Measurements from ENCODE around the gene ANKRD6. TPM values are rescaled to one million over a fixed set of nuclear protein-coding genes. Genes with fewer than 3 reads are reported as not detected.

Gene ANKRD6
- total RNA-seq, 1 experiment from 2014 or later = 22.1 TPM

DNA sequence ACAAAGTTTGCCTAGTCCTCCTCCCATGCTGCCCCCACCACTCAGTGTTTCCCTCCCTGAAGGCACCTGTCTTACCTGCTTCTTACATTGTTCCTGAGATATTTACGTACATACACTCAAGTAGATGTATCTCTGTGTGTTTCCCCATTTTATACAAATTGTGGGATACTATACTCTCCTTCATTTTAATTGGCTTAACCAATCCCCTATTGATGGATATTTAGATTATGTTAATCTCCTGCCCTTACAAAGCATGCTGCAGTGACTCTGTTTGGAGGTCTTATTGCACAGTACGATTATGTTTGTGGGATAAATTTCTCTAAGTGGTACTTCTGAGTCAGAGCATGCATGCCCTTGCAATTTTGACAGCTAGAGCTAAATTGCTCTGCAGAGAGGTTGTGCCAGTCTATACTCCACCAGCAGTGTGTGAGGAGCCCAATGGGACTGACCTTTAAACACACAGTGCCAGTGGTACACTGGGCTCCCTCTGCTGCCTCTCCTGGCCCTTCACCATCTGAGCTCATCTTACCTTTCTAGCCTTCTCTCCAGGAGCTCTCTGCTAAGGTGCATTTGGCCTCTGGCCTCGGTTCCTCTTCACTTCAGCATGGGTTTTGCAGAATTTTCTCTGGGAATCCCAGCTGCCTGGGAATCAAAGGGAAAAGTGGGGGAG is 148.2 kb downstream of the ANKRD6 start:
- in situ Hi-C loops (cut with HindIII; ENCODE audit: low sequenced_read_pairs) = no loop called here

DNA sequence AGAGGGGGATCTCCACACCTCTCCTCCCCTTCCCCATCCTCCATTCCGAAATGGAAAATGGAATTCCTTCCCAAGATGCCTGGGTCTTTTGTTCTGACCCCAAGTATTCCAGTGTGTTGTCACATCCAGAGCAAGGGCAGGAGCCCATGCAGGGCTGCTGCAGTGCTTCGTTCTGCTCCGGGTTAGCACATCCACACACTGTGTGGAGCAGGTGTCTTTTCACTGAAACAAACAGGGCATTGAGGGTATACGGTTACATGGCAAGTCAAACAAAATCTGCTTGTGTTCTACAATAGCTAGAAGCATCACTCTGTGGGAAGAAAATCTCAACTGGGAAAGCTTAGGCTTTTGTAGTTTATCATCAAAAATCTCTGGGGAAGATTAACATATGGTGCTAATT is 148.7 kb downstream of the ANKRD6 start:
- in situ Hi-C loops (cut with HindIII; ENCODE audit: low sequenced_read_pairs) = no loop called here
- no peak for DNase-seq (ENCODE audit: low spot score)

More for the DNA sequence above, 148.2 kb downstream of the ANKRD6 start:
- DNase-seq (ENCODE audit: low spot score) = no peak

DNA sequence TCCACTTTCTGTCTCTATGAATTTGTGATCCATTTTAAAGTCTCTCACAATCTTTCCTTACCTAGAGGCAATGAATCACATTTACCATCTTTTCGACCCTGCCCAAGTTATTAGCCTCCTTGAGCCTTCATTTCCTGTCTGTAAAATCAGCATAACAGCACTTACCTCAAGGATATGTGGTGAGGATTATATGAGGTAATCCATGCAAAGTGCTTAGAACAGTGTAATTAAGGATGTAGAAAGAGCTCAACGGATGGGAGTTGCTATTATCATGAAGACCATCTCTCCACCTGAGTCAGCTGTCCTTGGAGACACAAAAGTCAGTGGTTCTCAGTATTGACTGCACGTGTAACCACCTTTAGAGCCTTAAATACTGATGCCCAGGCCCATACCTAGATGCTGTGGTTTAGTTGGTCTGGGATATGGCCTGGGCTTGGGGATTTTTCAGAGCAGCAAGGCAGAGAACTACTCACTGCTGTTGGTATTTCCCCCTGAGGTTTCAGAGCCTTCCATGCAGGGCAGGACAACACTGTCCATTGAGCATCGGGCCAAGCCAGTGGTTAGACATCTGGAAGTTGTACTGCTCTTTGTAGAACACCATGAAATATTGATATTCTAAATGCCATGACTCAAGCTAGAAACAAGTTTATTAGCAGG is 149.8 kb downstream of the ANKRD6 start:
- in situ Hi-C loops (cut with HindIII; ENCODE audit: low sequenced_read_pairs) = no loop called here
- DNase-seq (ENCODE audit: low spot score) = no peak

- in situ Hi-C loops (cut with HindIII; ENCODE audit: low sequenced_read_pairs) = no loop called here
- DNase-seq (ENCODE audit: low spot score) = no peak
Observed at GRCh38 chr6:89583559-89583958, 150.6 kb downstream of the ANKRD6 start.

GRCh38 chr6:89584539-89584938 is 151.6 kb downstream of the ANKRD6 start:
- no peak for DNase-seq (ENCODE audit: low spot score)
- in situ Hi-C loops (cut with HindIII; ENCODE audit: low sequenced_read_pairs) = no loop called here

GRCh38 chr6:89585154-89585553 is 152.2 kb downstream of the ANKRD6 start:
- DNase-seq (ENCODE audit: low spot score) = no peak
- in situ Hi-C loops (cut with HindIII; ENCODE audit: low sequenced_read_pairs) = no loop called here

DNA sequence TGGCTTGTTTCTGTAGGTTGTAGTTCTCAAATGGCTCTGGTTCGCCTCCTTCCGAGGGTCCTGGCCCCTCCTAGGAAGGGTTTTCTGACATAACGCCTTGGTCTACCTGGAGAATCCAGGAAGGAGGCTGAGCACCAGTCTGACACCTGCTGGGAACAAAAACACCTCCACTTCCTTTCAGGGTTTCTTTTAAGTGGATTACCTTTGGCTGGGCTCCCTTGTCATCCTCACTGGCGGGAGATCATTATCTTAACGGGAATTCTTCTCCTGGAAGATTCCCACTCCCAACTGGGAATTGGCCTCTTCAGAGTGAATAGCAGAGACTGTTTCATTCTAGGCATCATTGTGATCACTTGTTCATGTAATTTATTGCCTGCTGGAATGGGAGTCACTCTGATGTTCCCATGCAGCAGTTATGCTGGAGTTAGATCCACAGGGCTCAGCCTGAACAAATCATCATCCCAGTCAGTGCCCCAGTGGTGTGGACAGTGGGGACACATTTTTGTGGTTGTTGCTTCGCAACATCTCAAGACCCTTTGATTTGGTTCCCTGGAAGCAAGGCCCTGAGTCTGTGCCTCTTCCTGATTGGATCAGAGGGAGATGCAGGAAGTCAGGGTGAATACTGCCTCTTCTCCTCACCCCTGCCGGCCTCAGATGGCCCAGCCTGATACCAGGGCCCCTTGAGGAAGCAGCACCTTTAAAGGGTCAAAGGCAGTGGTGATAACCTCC is 156.5 kb downstream of the ANKRD6 start:
- no peak for DNase-seq (ENCODE audit: low spot score)
- in situ Hi-C loops (cut with HindIII; ENCODE audit: low sequenced_read_pairs) = no loop called here

DNA sequence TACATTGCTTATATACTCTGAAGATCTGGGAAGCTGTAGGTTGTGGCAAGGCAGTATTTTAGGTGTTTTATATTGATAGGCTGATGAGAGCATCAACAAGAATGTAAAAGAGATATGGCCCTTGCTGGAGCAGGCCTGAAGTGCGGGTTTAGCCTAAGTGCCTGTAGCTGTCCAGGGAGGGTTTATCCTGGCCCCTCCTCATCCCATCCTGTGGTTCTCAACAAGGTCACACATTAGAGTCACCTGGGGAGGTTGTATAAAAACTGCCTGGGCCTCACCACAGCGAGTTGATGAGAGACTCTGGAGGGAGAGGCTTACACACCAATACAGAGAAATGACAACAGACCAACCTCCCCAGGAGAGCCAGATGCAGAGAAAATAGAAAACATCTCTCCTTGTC is 157.2 kb downstream of the ANKRD6 start:
- in situ Hi-C loops (cut with HindIII; ENCODE audit: low sequenced_read_pairs) = no loop called here
- DNase-seq (ENCODE audit: low spot score) = no peak

GRCh38 chr6:89591745-89592144 is 158.8 kb downstream of the ANKRD6 start:
- in situ Hi-C loops (cut with HindIII; ENCODE audit: low sequenced_read_pairs) = no loop called here
- DNase-seq (ENCODE audit: low spot score) = no peak

- in situ Hi-C loops (cut with HindIII; ENCODE audit: low sequenced_read_pairs) = no loop called here
- DNase-seq (ENCODE audit: low spot score) = no peak
Observed at GRCh38 chr6:89596056-89596455, 163.1 kb downstream of the ANKRD6 start.

GRCh38 chr6:89596484-89596883 is 163.5 kb downstream of the ANKRD6 start:
- no peak for DNase-seq (ENCODE audit: low spot score)
- in situ Hi-C loops (cut with HindIII; ENCODE audit: low sequenced_read_pairs) = no loop called here

DNA sequence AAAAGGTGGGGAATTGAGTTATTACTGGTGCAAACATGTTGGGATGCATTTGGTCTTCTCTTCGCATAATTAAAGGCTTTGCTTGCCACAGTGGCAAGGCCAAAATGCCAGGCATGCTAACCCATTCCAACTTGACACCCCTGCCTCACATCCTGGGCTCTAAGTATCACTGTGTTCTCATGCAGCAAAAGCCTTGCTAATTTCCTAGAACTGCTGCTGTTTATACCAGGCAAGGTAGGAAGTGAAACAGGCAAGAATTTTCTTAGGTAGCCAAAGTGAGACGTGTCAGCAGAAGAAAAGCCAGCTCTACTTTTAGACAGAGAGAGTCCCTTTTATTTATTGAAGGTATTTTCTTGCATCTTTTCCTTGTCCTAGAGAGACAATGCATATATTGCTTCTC is 164.4 kb downstream of the ANKRD6 start:
- in situ Hi-C loops (cut with HindIII; ENCODE audit: low sequenced_read_pairs) = no loop called here

DNA sequence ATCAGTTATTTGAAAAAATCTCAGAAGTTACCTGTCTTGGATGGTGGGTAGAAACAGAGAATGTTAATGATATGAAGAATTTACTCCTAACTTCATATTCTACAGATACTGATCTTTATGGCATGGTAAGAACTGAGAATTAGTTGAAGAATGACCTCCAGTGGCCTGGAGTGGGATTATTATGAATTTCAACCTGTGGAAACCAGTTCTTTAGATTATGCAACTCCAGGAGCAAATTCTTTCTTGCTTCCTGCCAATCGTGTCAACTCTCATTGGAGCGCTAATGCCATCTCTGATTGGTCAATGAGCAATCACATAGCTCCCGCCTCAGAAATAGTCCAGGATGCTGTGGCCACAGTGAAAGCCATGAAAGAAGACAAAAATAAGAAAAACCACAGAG is 165.0 kb downstream of the ANKRD6 start:
- peak; percentile 62 for DNase-seq (ENCODE audit: low spot score)
- in situ Hi-C loops (cut with HindIII; ENCODE audit: low sequenced_read_pairs) = no loop called here

More for the DNA sequence above, 164.4 kb downstream of the ANKRD6 start:
- DNase-seq (ENCODE audit: low spot score) = no peak

DNA sequence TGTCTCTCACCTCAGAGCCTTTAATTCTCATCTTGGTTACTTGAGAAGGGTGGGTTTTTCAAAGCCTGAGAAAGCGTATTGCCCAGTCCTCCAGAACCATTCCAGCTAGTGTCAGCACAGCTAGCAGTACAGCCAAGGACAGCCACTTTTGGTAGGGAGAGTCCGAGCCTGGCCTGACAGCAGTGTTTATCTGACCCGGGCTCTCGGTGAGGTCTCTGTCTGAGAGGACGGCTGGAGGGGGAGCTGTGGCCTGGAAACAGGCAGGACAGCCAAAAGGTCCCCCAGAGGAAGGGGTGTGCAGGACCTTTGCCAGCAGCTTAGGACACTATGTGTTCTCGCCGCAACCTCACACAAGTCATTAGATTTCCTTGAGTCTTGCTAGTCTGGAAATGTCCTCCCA is 166.8 kb downstream of the ANKRD6 start:
- in situ Hi-C loops (cut with HindIII; ENCODE audit: low sequenced_read_pairs) = no loop called here

GRCh38 chr6:89602166-89602565 is 169.2 kb downstream of the ANKRD6 start:
- in situ Hi-C loops (cut with HindIII; ENCODE audit: low sequenced_read_pairs) = no loop called here
- DNase-seq (ENCODE audit: low spot score) = no peak

More for the DNA sequence above, 166.8 kb downstream of the ANKRD6 start:
- no peak for DNase-seq (ENCODE audit: low spot score)

DNA sequence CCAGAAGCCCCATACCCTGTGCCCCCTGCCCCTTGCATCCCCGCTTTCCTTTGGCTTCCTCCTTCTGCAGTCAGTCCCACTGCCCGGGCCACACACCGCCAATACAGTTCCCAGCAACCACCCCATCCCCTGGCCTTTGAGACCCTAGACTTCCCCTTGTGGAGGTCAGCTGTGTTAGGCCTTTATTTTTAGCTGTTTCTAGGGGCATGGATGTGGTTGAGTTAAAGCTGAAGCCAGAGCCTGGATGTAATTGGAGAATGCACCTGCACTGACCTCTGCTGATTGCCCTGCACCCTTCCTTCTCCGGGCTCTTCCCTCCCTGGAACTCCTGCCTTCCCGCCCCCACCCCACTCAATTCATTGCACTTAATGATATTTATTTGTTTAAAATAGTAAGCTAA is 171.7 kb downstream of the ANKRD6 start:
- in situ Hi-C loops (cut with HindIII; ENCODE audit: low sequenced_read_pairs) = no loop called here

DNA sequence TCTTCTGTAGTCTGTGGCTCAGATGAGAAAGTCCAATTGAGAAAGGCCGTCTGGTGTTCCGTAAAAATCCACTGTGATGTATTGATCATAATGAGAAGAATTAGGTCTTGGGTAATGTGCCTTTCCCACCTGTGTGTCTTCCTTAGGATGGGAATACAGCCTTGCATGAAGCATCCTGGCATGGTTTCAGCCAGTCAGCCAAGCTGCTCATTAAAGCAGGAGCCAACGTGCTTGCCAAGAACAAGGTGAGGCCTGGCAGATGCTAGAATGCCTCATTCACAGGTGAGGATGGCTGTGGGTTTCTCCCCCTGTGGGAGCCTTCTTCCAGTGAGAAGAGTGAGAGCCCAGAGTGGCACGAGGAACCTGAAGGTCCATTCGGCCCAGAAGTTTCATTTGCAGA is 172.9 kb downstream of the ANKRD6 start:
- in situ Hi-C loops (cut with HindIII; ENCODE audit: low sequenced_read_pairs) = no loop called here
- peak; percentile 96 for DNase-seq (ENCODE audit: low spot score)

More for the DNA sequence above, 171.7 kb downstream of the ANKRD6 start:
- no peak for DNase-seq (ENCODE audit: low spot score)

DNA sequence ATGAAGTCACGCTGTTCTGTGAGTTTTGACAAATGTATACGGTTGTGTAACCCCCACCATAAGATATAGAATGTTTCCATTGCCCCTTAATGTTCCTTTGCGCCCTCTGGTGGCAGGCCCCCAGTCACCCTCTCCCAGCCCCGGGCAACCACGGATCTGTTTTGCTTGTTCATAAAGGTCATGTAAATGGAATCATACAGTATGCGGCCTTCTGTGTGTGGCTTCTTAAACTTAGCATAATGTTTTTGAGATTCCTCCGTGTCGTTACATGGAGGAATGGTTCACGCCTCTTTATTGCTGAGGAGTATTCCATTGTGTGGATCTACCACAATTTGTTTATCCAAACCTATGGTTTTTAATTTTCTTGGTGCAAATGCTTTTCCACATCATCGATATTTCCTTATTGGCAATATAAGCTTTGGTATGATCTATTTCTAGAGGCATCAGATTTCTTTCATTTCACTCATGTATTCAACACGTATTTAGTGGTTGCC is 177.2 kb downstream of the ANKRD6 start:
- in situ Hi-C loops (cut with HindIII; ENCODE audit: low sequenced_read_pairs) = no loop called here
- DNase-seq (ENCODE audit: low spot score) = peak; percentile 25

DNA sequence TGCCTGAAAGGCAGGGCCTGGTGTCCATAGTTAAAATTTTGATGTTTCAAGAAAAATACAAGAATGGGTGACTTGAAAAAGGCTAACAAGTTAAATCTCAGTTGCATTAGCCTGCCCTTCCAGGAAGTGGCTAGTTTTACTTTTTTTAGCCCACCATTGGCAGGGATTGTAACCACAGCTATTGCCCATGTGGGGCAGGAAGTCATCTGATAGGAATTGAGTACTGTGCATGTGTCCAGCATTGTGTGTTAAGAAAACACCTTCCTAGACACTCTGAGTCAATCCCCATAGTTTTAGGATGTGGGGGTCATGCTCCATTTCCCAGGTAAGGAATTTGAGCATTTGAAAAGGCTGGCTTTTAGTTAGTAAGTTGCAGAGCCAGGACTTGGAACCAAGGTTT is 178.7 kb downstream of the ANKRD6 start:
- DNase-seq (ENCODE audit: low spot score) = no peak
- in situ Hi-C loops (cut with HindIII; ENCODE audit: low sequenced_read_pairs) = no loop called here

DNA sequence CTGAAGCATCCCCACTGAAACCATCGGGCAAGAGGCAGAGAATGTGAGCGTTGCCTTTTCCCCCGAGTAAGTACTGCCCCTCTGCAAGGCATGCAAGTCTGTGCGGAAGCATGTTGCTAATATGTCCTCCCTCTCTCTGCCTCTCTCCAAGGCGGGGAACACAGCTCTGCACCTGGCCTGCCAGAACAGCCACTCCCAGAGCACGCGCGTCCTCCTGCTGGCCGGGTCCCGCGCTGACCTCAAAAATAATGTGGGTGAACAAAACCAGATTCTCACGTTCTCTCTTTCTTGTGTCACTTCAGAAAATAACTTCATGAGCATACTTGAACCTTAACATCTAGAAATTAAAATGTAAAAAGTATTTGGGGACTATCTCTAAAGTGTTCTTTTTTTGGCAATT is 179.2 kb downstream of the ANKRD6 start:
- no peak for DNase-seq (ENCODE audit: low spot score)
- in situ Hi-C loops (cut with HindIII; ENCODE audit: low sequenced_read_pairs) = no loop called here
